ENCODE results near the gene DSCAML1. TPM values are rescaled to one million over a fixed set of nuclear protein-coding genes. Genes with fewer than 3 reads are reported as not detected.

Gene DSCAML1
- total RNA-seq, 1 donor from 2014 or later, result 1.2 TPM

DNA sequence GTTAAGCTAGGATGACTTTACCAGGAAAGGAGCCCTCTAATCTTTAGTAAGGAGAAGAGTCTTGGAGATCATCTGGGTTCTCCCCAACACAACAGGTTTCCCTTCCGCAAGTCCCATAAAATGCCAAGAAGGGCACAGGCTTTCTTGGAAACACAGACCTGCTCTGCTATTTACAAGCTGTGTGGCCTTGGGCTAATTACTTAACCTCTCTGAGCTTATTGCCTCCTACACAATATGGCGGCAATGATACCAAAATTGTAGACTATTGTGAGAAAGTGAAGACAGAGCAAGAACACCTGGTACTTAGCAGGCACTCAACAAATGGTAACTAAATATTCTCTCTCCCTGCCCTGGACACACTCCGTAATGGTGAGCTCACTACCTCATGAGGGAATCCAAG is 49.1 kb downstream of the DSCAML1 start:
- no peak for ATAC-seq
- intact Hi-C loops (cut with micrococcal nuclease), result no loop called here
- DNase-seq, result no peak

DNA sequence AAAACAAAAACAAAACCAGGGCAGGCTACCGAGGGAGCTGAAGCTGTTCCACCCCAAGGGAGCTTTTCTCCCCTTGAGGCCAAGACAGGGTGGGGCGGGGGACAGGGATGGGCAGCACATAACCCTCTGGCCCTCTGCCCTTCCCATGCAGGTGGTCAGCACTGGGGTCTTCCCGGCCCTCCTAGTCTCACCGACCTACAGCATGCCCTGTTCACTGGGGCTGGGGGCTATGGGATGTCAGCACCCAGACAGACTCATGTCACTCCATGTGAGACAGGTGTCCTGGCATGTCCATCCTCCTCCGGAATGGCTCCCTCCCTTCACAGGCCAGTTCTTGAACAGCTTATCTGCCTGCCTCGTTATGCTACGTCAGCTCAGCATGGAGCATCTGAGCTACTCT is 51.7 kb downstream of the DSCAML1 start:
- intact Hi-C loops (cut with micrococcal nuclease), result no loop called here
- ATAC-seq, result no peak
- no peak for DNase-seq

DNA sequence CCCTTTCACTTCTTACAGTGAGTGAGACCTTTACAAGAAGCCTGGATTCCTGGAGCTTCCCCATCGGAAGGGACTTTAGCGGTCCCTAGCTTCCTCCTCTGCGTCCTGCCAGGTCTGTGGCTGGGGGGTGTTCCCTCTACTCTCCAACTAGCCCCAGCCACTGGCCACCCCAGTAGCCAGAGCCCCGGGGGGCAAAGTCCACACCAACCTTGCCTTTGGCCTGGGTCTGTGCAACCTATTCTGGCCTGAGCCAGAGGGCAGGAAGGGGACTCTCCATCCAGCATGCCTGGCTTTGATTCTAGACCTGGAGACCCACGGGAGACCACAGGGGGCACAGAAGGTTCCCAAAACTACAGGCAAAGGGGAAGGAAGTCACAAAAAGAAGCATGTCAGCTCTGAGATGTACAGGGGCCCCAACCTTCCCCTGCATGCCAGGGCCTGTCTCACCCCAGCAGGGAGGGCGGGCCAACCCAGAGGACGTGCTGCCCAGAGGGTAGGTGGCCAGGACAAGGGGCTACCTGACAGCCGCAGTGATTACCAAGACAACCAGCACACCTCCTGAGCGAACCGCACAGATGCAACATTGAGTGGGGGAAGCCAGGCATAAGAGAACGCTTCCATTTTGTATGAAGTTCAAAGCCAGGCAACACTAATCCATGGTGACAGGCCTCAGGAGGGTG is 52.4 kb downstream of the DSCAML1 start:
- ATAC-seq (no peak), DNase-seq (no peak)

DNA sequence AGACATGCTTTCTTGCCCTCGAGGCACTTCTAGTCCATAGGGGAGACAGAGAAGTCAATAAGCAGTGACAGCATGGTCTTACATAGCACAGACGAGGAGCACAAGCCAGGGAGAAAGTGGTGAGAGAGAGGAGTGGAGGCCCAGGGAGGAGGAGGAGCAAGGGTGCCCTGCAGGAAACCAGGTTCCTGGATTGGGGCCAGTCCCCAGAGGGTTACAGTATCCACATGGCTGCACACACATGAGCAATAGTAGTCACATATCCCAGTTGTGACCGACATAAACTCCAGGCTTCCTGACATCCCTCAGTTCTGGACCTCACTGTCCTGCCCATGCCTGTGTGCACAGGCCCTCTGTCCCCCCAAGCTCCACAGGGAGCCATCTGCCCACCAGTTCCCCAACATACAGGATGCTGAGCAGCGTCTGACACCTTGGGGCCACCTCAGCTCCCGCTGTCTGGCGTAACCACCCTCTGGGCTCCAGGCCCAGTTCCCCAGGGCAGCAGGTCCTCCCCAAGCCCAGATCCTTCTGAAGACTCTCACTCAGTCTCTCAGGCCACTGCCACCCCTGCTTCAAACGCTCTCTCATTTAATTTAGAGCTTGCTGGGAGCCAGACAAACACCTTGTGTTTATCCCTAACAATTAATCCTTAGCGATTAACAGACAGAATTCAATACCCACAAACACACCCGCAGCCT is 53.7 kb downstream of the DSCAML1 start:
- intact Hi-C loops (cut with micrococcal nuclease), result no loop called here
- no peak for DNase-seq
- no peak for ATAC-seq

More for the DNA sequence above, 52.4 kb downstream of the DSCAML1 start:
- intact Hi-C loops (cut with micrococcal nuclease), result no loop called here

DNA sequence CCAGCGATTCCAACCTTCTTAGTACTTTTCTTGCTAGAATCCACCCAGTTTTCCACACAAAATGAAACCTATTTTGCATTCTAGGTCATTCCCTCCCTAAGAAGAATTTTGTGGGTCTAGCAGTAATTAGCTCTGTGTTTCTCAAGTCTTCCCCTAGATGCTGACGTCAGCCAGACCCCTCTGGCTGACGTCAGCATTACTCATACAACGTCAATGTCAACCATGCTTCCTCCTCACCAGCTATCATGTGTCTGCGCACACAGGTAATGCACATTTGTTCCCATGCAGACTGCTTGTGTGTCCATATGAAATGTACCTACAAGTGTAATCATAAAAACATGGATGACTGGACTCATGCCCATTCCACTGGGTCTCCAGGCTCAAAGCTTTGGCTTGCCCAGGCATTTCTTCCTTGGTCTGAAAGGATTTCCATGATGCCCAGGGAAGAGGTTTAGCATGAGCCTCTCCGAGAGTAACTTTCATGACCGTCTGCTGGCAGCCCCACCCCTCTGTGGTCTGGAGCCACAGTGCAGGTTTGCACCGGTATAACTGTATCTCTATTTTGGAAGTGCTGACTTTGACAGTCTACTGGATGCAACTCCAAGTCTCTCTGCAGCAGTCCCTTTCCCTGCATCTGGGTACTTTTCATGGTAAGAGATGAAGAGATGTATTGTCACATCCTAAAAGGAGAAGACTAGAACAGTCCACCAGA is 58.6 kb downstream of the DSCAML1 start:
- DNase-seq (no peak), ATAC-seq (no peak)
- intact Hi-C loops (cut with micrococcal nuclease), result no loop called here

DNA sequence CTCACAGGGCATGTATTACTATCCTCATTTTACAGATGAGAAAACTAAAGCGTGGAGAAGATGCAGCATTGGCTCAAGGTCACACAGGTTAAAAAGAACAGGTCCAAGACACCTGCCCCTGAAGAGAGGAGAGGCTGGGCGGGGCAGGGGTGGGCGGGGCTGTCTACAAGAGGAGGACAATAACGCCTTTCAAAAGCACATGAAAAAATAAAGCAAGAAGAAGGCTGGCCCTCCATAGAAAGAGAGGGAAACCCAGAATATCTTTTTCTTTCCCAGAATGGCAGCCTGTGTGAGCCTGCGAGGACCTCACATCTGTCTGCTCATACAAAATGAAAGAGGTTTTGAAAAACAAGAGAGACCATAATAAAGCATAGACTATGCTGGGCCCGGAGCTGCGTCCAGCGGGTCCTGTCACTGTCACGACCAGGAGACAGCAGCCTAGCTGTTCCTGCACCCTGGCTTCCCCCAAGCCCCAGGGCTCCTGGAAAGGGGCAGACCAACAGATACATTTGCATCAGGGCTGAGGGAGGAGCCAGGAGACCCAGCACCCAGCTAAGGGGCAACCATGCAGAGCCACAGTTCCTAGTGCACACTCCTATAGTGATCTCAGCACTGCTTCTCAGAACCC is 61.6 kb downstream of the DSCAML1 start:
- DNase-seq, result no peak
- intact Hi-C loops (cut with micrococcal nuclease), result no loop called here
- ATAC-seq, result no peak

DNA sequence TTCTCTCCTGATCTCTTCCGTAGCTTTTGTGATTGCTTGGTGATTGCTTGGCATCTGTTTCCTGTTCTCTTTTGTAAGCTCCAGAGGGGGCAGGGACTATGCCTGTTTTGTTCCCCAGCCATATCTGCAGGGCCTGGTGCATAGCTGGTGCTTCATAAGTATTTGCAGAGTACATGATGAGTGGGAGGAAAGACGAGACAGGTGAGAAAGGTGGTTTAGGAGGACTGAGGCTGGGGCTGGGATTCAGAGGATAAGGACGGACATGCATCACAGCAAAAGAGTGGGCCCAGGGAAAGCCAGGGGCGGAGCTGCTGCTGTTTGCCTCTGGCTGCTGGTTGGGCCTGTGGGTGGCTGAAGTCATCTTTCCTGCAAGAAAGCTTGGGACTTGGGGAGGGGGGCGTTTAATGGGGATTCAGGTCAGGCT is 62.4 kb downstream of the DSCAML1 start:
- intact Hi-C loops (cut with micrococcal nuclease), result no loop called here
- no peak for DNase-seq
- no peak for ATAC-seq

DNA sequence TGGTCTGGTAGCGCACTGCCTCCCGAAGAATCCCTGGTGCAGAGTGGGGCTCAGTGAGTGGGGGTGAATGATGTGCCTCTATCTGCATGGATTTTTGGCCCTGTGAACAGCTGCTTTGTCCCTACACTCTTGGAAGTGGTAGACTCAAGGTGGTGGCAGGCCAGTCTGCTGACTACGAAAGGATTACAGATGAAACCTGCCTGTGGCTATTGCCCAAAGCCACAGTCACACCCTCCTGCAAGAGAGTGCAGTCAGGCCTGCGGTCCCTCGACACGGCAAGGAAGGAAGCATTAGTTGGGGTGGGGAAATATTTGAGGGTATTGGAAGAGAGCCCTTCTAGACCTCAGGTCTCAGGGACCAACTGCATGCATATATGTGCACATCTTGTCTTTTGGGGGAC is 63.7 kb downstream of the DSCAML1 start:
- intact Hi-C loops (cut with micrococcal nuclease), result no loop called here
- DNase-seq, result no peak
- ATAC-seq, result no peak

DNA sequence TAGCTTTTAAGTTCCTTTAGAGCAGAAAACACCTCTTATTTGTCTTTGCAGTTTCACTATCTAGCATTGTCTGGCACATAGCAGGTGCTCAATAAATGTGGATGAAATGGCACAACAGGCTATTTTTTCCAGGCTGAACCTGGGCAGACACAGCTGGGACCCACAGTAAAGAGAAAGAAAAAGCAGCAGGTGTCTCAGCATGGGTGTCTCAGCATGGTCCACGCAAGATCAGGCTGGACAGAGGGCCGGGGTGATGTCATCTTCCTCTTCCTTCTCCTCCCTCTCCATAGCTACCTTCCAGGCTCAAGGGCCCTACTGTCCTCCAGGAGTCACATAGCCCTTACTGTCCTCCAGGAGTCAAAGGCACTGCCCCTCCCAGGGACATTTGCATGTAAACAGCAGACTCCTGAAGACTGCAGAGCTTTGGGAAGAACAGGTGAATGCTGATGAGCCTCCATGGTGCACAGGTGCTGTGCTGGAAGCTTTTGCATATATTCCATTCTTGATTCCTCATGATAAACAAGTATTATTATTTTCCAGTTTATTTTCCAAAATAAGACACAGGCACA is 65.2 kb downstream of the DSCAML1 start:
- intact Hi-C loops (cut with micrococcal nuclease), result no loop called here
- ATAC-seq (no peak), DNase-seq (no peak)

DNA sequence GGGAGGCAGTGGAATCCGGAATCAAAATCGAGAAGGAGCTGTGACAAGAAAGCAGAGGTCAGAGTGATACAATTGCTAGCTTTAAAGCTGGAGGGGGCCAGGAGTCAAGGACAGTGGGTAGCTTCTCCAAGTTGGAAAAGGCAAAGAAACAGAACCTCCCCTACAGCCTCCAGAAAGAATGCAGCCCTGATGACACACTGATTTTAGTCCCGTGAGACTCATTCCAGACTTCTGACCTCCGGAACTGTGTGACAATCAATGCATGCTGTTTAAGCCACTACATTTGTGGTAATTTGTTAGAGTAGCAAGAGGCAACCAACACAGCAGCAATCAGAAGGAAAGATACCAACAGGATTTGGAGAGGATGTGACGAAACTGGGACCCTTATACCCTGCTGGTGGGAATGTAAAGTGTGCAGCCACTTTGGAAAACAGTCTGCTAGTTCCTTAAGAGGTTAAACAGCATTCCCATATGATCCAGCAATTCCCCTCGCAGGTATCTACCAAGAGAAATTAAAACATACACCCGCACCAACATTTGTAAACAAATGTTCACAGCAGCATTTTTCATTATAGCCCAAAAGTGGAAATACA is 66.7 kb downstream of the DSCAML1 start:
- intact Hi-C loops (cut with micrococcal nuclease), result no loop called here
- no peak for DNase-seq
- ATAC-seq, result no peak

DNA sequence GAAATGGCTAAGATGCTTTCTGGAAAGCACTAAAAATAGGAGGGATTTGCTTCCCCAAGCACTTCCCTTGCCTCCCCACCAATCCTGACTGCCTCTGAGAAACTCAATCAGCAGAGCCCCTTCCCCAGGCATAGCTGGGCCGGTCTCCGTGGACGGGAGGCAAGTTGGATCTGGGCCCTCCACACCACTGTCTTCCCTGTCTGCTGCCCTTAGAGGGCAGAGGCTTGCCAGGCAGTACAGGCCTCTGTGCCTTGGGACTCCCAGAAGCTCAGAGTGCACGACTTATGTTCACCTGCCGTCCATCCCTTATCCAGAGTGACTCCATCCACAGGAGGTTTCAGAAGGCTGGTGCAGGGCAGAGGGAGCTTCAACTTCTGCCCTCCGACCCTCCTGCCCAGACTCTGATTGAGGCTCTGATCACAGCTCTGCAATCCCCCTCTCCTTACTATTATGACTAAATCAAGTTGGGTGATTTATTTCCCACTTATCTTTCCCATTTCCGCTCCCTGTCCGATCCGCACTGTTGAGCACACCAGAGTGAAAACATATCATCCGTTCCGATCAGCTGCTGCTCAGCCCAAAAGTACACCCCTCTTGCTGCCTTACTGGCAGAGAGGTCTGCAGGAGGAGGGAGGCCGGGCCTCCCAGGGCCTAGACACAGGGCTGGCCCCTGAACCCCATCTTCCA is 71.8 kb downstream of the DSCAML1 start:
- no peak for DNase-seq
- no peak for ATAC-seq
- intact Hi-C loops (cut with micrococcal nuclease), result no loop called here

DNA sequence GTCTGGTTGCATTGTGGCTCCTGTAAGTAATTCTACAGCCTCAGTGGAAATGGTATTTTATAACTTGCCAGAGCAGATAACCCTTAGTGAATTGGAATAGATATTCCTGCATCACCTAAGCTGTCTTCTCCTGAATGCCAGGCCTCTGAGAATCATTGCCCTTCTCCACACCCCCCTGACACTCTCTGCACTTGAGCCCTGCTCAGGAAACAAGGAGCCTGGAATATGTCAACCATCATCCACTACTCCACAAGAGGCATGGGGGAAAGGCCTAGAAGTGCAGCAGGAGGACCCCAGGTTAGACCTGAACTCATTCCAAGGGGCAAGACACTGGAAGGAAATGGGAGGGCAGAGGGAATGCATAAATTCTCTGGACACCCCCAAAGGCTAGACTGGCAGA is 72.4 kb downstream of the DSCAML1 start:
- intact Hi-C loops (cut with micrococcal nuclease), result no loop called here
- DNase-seq, result no peak
- no peak for ATAC-seq

DNA sequence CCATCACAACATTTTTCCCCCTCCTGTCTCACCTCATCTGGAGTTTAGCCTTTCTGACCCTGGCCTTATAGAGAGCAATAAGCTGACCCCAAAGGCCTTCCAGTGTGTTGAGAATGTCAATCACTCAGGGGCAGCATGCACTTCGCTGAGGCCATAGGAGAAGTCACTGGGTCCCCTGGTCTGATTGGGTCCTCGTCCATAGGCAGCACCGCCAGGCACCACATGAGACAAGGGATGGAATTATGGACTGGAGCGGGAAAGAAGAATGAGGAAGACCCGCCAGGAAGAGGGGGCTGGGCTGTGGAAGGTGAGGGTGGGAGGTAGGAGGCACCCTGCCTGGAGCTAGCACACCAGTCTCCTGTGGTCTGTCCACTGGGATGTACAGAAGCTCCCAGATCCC is 72.9 kb downstream of the DSCAML1 start:
- DNase-seq, result no peak
- intact Hi-C loops (cut with micrococcal nuclease), result no loop called here

DNA sequence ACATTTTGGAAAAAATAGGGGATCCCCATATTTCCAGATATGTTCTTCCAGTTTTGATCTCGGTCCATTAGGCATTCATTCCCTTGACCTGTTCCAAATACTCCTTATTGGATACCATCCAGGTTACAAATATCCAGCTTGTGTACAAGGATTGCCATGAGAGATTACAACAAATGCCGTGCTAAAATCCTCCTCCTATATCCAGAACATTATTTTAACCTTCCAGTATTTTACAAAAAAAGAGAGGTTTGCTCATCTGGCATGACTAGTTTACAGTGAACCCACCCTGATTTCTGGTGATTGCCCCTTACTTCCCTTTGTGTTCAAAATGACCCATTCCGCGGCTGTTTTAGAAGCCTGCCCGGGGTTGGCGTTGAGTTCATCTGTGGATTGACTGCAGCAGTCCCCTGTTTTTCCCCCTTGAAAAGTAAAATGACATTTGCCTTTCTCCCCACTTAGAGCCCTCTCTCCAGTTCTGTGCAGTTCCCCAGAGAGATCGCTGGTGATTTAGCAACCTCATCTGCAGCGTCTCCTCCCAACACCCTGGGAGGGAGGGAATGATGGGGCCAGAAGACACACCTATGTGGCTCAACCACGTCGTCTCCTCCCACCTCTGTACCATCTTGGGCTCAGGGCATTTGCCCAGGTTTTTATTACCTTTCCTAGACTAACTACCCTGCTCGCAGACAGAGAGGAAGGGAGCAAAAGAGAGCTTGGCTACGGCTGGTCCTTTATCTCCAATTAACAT is 73.6 kb downstream of the DSCAML1 start:
- ATAC-seq, result peak; percentile 61
- DNase-seq, result no peak
- intact Hi-C loops (cut with micrococcal nuclease), result no loop called here

More for the DNA sequence above, 72.9 kb downstream of the DSCAML1 start:
- ATAC-seq, result no peak

DNA sequence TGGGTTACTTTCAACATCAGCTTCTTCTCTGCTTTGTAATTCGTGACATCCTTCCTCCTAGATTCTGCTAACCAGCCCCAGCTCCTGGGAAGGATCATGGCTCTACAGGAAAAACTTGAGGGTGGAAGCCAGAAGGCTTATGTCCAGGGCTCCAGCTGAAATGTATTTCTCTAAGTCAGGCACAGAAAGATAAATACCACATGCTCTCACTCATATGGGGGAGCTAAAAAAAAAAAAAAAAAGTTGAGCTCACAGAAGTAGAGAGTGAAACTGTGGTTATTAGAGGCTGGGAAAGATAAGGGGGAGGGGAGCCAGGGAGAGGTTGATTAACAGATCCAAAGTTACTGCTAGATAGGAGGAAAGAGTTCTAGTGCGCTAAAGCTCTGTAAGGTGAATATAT is 74.9 kb downstream of the DSCAML1 start:
- DNase-seq, result no peak
- peak; percentile 74 for ATAC-seq
- intact Hi-C loops (cut with micrococcal nuclease), result no loop called here

DNA sequence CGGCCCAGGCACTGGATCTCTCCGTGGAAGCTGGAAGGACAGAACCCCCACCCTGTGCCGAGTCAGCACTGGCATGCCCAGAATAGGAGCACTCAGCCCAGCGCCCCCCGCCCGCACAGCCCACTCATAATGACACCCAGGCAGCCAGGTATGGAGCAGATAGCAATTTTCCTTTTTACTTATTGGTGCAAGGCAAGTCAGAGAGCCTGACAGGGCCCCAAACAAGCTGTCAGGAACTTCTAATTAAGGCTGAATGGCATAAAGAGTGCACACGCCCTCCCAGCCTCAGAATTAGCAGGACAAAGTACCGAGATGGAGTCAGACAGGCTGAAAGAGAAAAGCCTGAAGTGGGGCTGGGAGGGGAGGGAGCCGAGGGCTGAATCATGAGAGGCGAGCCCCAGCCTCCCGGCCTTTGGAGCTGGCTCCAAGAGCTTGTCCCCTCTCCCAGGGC is 76.9 kb downstream of the DSCAML1 start:
- DNase-seq, result no peak
- ATAC-seq, result no peak
- intact Hi-C loops (cut with micrococcal nuclease), result no loop called here

DNA sequence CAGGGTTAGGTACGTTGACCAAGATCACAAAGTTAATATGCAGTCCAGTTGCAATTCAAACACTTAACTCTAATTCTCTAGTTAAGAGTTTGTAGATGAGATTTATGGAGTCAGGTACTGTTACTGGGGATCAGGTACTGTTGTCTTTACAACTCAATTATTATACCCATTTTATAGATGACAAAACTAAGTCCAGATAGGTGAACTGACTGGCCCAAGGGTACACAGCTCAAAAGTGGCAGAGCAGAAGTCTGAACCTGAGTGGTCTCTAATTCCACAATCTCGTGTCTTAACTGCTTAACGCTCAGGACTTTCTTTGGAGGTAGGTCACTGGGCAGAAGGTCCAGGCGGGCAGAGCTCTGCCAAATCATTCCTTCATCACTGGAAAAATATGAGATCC is 77.5 kb downstream of the DSCAML1 start:
- ATAC-seq, result no peak
- intact Hi-C loops (cut with micrococcal nuclease), result no loop called here
- no peak for DNase-seq
